ENCODE data around the gene CNTN1. TPM values are rescaled to one million over a fixed set of nuclear protein-coding genes. Genes with fewer than 3 reads are reported as not detected.
"Not testable (repeated sequence)": the region's sequence is repeated elsewhere in the genome, so short reads cannot be mapped to it uniquely, and the experiment has no call there.

Gene CNTN1
- total RNA-seq, 1 experiment from 2014 or later: not detected

DNA sequence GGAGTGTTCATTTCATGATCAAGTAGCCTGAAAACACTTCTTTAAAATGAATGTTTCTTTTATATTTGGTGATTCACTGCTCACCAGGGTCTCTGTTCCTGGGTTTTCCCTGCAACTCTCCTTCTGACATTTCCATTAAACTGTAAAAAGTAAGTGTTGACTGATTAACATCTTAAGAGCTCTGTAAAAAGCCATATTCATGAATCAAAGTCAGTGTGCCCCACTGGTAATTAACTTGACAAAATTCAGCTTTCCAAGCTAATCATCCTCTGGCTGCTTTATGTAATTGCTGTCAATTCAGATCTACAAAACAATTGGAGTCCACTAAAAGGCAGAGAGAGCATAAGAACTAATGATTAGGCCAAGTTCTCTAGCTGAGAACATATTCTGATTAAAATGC is 41.6 kb downstream of the CNTN1 start:
- no peaks in the 10 kb centered on the region for H3K9me3 Mint-ChIP-seq (ENCODE audit: unreplicated experiment)
- no peak overlapping the region for H3K4me3 Mint-ChIP-seq (ENCODE audit: unreplicated experiment)
- CTCF ChIA-PET: interaction anchor here (0.7 kb wide), 1 partner anchor 26 kb away, joined by 3 read pairs; no protein-coding TSS in a partner anchor
- POLR2A ChIA-PET: no interaction called here
- no peaks in the 10 kb centered on the region for H3K36me3 Mint-ChIP-seq (ENCODE audit: insufficient read depth, unreplicated experiment)
- DNase-seq (ENCODE audit: unreplicated experiment): no peak
- no peak overlapping the region for H3K27ac Mint-ChIP-seq (ENCODE audit: low read depth, unreplicated experiment)
- BruUV-seq (replicated peaks): no TSS peak
- H3K27me3 Mint-ChIP-seq (ENCODE audit: insufficient read depth, unreplicated experiment): peaks cover 38% of the 10 kb centered on the region
- intact Hi-C loops (cut with micrococcal nuclease): no loop called here
- H3K4me1 Mint-ChIP-seq (ENCODE audit: insufficient read depth, unreplicated experiment): no peaks in the 10 kb centered on the region
- TF ChIP-seq, protein P1, sequence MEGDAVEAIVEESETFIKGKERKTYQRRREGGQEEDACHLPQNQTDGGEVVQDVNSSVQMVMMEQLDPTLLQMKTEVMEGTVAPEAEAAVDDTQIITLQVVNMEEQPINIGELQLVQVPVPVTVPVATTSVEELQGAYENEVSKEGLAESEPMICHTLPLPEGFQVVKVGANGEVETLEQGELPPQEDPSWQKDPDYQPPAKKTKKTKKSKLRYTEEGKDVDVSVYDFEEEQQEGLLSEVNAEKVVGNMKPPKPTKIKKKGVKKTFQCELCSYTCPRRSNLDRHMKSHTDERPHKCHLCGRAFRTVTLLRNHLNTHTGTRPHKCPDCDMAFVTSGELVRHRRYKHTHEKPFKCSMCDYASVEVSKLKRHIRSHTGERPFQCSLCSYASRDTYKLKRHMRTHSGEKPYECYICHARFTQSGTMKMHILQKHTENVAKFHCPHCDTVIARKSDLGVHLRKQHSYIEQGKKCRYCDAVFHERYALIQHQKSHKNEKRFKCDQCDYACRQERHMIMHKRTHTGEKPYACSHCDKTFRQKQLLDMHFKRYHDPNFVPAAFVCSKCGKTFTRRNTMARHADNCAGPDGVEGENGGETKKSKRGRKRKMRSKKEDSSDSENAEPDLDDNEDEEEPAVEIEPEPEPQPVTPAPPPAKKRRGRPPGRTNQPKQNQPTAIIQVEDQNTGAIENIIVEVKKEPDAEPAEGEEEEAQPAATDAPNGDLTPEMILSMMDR (IDR thresholded peaks at IDR 0.05; ENCODE audit: unreplicated experiment): no peak

DNA sequence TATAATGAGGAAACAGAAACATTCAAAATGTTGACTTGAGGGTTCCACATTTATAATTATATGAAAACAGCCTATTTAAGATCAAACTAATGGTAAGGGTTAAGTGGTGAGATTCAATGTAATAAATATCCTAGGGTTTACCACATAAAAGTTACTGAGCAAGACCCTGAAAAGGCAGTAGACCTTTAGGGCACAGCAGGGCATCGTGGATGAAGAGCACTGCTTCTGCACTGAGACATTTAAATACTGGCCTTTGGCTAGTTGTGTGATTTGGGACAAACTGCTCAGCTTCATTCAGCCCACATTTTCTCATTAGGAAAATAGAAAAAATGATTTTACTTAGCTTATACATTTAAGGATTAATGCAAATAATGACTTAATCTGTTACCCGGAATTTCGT is 42.0 kb downstream of the CNTN1 start:
- Mint-ChIP-seq H3K27me3 (ENCODE audit: insufficient read depth, unreplicated experiment) (peaks cover 39% of the 10 kb centered on the region), H3K36me3 (ENCODE audit: insufficient read depth, unreplicated experiment) (no peaks in the 10 kb centered on the region), H3K27ac (ENCODE audit: low read depth, unreplicated experiment) (no peak overlapping the region), H3K4me3 (ENCODE audit: unreplicated experiment) (no peak overlapping the region), H3K4me1 (ENCODE audit: insufficient read depth, unreplicated experiment) (no peaks in the 10 kb centered on the region), H3K9me3 (ENCODE audit: unreplicated experiment) (no peaks in the 10 kb centered on the region)
- CTCF ChIA-PET: interaction anchor here (0.7 kb wide), 1 partner anchor 26 kb away, joined by 3 read pairs; no protein-coding TSS in a partner anchor
- intact Hi-C loops (cut with micrococcal nuclease): no loop called here
- no peak for DNase-seq (ENCODE audit: unreplicated experiment)
- TF ChIP-seq, protein P1 (IDR thresholded peaks at IDR 0.05; ENCODE audit: unreplicated experiment): no peak
- no TSS peak for BruUV-seq (replicated peaks)
- POLR2A ChIA-PET: no interaction called here

DNA sequence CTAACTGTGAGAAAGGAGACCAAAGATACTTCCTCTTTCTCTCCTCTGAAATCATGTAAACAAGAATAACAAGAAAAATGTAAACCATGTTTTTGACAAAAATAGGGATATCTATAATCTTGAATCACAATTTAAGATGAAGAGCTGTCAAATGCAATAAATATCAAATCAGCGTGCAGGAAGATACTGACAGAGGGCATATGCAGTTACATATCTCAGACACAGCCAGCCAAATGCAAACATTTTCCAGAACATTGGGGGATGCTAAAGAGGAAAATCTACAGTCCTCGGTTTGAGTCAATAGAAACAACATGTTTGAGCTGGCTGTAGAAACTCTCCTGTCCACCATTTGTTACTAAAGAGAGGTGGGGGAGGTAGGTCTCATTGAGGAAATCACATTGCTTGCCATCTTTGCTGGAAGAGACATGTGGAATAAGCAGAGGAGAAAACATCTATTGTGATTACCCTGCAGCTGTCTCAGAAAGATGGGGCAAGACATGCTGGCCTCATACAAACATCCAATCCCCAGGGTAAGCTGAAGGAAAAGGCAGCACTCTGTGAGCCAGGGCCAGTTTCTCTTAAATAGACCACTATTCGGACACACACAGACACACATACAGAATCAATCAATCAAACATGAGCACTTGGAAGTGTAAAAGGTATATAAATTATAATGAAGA is 43.5 kb downstream of the CNTN1 start:
- Mint-ChIP-seq H3K4me1 (ENCODE audit: insufficient read depth, unreplicated experiment) (no peaks in the 10 kb centered on the region), H3K9me3 (ENCODE audit: unreplicated experiment) (no peaks in the 10 kb centered on the region), H3K27me3 (ENCODE audit: insufficient read depth, unreplicated experiment) (peaks cover 39% of the 10 kb centered on the region), H3K36me3 (ENCODE audit: insufficient read depth, unreplicated experiment) (no peaks in the 10 kb centered on the region), H3K27ac (ENCODE audit: low read depth, unreplicated experiment) (no peak overlapping the region), H3K4me3 (ENCODE audit: unreplicated experiment) (no peak overlapping the region)
- ChIA-PET POLR2A (no interaction called here), CTCF (interaction anchor here (0.8 kb wide), 1 partner anchor 114 kb away, joined by 4 read pairs; no protein-coding TSS in a partner anchor)
- no TSS peak for BruUV-seq (replicated peaks)
- no peak for DNase-seq (ENCODE audit: unreplicated experiment)
- intact Hi-C loops (cut with micrococcal nuclease): no loop called here
- TF ChIP-seq, protein P1 (IDR thresholded peaks at IDR 0.05; ENCODE audit: unreplicated experiment): no peak

DNA sequence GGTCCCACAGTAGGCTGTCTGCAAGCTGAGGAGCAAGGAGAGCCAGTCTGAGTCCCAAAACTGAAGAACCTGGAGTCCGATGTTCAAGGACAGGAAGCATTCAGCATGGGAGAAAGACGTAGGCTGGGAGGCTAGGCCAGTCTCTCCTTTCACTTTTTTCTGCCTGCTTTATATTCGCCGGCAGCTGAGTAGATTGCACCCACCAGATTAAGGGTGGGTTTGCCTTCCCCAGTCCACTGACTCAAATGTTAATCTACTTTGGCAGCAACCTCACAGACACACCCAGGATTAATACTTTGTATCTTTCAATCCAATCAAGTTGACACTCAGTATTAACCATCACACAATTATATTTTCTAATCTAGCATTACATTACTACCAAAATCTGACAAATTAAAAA is 45.2 kb downstream of the CNTN1 start:
- peaks cover 39% of the 10 kb centered on the region for H3K27me3 Mint-ChIP-seq (ENCODE audit: insufficient read depth, unreplicated experiment)
- H3K4me3 Mint-ChIP-seq (ENCODE audit: unreplicated experiment); H3K27ac Mint-ChIP-seq (ENCODE audit: low read depth, unreplicated experiment); BruUV-seq (replicated peaks); H3K36me3 Mint-ChIP-seq (ENCODE audit: insufficient read depth, unreplicated experiment); H3K4me1 Mint-ChIP-seq (ENCODE audit: insufficient read depth, unreplicated experiment); DNase-seq (ENCODE audit: unreplicated experiment); intact Hi-C loops (cut with micrococcal nuclease); H3K9me3 Mint-ChIP-seq (ENCODE audit: unreplicated experiment); POLR2A ChIA-PET: not testable (repeated sequence)
- CTCF ChIA-PET: interaction anchor here (0.6 kb wide), 1 partner anchor 26 kb away, joined by 3 read pairs; no protein-coding TSS in a partner anchor
